Stimulated activated CD4-positive, alpha-beta T cell treated with anti-CD3 and anti-CD28 coated beads, Interleukin-1b, Interleukin-23, amount 100 ng/mL, for 4 hours (primary cell): Measurements from ENCODE around the gene HNRNPLL.
"Not testable (repeated sequence)": the region's sequence is repeated elsewhere in the genome, so short reads cannot be mapped to it uniquely, and the experiment has no call there.

Experiments
- DNase-seq, 2 donors: peaks; one replicate each; pipeline ENCODE4 v3.0.0-alpha.2; 2020; ENCODE audit warnings: low read depth in 2 of 2

Gene HNRNPLL

DNA sequence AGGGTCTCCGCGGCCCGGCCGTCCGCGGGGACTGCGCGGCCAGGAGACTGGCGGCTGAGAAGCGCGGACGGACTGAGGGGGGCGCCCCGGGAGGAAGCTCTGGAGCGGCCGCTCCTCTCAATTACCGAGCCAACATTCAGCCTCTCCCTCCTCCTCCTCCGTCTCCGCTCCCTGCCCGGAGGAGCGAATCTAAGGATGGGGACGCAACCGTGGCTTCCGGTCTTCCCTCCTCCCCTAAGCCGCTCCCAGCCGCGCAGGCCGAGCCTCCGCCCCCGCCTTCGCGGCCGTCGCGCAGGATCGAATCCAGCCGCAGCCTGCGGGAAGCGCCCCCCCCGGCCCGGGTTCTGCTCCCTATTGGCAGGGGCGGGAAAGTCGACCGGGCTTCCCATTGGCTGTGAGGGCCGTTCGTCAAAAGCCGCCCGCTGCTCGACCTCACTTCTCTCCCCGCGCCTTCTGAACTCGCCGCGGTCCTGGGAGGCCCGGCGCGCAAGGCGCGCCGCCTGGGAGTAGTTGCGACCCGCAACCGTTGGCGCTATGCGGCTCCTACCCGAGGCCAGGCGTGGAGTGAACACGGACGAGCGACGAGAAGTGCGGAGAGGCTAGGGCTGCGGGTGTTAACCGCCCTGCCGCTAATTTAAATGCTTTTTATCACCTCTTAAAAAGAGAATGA lies at the start of gene HNRNPLL:
HNRNPLL (minus strand) TSS at position 197 of the 670 bp plus-strand sequence. CDS start 302 bp downstream, outside the sequence.
- peak; percentile 90 to 97 for DNase-seq

DNA sequence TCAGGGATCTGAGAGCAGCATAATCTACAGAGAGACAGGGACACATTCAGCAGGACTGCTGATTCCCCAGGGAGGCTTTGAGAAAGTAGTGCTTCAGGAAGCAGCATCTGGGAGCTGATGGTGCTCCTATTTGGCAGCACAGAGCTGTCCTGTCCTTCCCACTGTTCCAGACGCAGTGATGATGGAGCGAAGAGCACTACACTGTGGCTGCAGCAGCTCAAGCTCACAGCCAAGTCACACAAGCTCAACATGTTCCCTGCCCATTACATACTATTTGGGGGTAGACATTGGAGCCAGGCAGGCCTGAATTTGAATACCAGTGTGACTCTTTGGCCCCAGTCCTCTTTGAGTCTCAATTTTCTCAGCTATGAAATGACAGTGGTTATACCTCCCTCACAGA lies 48.0 kb upstream of the HNRNPLL start:
- DNase-seq: no peak

DNA sequence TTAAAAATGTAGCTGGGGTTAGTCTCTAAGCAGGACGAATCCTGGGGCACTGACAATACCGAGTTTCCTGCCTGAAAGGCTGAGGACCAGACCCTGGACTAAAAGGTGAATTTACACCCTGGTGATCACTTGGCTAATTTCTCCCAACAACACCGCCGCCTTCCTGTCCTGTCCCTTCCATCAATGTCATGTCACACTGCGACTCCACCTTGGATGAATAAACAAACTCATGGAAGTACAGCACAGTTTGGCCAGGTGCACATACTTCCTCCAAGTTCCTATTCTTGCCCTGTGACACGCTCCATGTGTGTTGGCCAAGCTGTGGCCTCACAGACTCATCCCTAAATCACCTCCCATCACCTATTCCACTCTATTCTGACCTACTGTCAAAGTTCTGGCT lies 47.3 kb upstream of the HNRNPLL start:
- no peak for DNase-seq

DNA sequence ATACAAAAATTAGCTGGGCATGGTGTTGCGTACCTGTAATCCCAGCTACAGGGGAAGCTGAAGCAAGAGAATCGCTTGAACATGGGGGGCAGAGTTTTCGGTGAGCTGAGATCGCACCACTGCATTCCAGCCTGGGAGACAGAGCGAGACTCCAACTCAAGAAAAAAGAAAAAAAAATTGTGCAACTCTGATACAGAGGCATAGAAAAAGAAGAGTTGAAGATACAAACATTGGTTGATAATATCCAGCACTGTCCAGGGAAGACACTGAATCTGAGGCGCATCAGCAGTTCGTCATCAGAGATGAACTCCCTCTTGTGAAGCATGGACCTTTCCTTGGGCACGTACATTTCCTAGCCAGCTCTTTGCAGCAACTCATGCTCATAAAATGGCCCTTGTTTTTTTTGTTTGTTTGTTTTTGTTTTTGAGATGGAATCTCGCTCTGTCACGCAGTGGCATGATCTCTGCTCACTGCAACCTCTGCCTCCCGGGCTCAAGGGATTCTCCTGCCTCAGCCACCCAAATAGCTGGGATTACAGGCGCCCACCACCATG lies 46.5 kb upstream of the HNRNPLL start:
- no peak for DNase-seq

DNA sequence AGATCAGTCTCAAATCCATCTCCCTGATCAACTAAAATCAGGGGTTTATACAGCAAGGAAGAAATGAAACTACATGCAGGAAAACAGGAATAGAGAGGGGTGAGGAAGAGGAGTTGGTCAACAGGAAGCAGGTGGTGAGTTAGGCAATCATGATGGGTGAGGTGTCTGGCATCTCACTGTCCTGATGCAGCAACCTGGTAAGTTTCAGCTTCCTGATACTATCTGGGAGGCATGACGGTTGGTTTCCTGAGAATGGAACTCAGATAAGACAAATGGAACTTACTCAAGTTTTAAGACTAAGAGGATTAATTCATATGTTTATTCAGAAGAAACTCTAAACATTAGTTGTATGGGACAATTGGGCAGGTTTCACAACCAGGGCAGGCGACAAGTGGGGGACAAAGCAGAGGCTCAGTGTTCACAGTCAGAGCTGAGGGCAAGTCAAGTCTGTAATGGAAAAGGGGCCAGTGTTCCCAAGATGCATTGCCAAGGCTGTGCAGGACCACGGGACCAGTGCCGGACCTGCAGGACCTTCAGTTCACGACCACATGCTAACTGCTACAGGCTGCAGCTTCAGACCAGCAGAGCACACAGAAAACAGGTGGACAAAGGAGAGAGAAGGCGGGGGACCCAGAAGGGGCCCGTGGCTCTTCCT lies 45.5 kb upstream of the HNRNPLL start:
- no peak for DNase-seq

DNA sequence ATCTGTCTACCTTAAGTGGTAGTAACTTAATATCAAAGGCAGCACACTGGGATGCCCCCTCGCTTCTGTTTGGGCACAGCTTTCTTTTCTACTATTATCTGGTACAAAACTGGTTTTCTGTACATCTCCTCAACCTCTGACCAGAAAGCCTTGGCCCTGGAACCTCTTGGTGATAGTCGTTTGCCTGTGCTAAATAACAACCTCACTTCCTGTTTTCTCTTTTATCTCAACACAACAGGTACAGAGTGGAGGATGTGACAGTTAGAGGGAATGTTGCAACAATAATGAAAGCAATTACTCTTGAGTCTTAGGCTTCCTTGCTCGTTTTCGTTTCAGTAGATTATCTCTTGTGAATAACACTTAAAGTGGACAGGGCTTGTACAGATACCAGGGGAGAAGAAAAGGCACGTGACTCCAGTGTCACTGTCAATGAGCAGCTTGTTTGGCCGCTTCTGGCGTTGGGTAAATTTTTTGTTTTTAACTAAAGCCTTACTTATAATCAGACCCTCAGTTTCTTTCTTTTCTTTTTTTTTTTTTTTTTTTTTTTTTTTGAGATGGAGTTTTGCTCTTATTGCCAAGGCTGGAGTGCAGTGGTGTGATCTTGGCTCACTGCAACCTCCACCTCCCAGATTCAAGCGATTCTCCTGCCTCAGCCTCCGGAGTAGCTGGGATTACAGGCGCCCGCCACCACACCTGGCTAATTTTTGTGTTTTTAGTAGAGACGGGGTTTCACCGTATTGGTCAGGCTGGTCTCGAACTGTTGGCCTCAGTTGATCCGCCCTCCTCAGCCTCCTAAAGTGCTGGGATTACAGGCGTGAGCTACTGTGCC lies 41.2 kb upstream of the HNRNPLL start:
- DNase-seq: not testable (repeated sequence)

DNA sequence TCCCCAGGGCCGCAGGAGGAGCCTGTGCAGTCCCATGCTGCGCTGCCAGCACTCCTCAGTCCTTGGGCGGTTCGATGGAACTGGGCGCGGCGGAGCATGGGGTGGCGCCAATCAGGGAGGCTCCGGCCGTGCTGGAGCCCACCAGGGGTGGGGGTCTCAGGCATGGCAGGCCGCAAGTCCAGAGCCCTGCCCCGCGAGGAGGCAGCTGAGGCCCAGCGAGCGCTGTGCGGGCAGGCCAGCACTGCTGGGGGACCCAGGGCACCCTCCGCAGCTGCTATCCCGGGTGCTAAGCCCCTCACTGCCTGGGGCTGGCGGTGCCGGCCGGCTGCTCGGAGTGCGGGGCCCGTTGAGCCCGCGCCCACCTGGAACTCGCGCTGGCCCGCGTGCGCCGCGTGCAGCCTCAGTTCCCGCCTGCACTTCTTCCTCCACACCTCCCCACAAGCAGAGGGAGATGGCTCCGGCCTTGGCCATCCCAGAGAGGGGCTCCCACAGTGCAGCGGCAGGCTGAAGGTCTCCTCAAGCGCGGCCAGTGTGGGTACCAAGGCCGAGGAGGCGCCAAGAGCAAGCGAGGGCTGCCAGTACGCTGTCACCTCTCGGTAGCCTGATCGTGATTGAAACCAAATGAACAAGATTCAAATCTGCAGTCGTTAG lies 40.4 kb upstream of the HNRNPLL start:
- no peak for DNase-seq

DNA sequence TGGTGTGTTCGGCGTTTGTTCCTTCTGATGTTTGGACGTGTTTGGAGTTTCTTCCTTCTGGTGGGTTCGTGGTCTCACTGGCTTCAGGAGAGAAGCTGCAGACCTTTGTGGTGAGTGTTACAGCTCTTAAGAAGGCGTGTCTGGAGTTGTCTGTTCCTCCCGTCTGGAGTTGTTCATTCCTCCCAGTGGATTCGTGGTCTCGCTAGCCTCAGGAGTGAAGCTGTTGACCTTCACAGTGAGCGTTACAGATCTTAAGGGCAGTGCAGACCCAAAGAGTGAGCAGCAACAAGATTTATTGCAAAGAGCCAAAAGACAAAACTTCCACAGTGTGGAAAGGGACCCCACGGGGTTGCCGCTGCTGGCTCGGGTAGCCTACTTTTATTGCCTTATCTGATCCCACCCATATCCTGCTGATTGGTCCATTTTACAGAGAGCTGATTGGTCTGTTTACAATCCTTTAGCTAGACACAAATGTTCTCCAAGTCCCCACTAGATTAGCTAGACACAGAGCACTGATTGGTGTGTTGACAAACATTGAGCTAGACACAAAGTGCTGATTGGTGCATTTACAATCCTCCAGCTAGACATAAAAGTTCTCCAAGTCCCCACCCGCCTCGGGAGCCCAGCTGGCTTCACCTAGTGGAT lies 39.8 kb upstream of the HNRNPLL start:
- not testable (repeated sequence) for DNase-seq

DNA sequence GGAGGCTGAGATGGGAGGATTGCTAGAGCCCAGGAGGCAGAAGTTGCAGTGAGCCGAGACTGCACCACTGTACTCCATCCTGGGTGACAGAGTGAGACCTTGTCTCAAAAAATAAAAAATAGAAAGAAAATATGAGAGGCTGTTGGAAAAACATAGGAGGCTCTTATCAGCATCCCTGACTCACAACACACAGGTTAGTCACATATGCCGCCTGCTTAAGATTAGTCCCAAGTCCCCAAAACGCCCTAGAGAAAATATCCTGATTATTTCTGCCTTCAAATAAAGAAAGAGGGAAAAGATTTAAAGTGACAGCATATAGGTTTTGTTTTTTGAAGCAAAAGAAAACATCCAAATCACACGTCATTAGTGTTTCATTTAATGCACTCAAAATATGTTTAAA lies 33.3 kb upstream of the HNRNPLL start:
- DNase-seq: no peak

DNA sequence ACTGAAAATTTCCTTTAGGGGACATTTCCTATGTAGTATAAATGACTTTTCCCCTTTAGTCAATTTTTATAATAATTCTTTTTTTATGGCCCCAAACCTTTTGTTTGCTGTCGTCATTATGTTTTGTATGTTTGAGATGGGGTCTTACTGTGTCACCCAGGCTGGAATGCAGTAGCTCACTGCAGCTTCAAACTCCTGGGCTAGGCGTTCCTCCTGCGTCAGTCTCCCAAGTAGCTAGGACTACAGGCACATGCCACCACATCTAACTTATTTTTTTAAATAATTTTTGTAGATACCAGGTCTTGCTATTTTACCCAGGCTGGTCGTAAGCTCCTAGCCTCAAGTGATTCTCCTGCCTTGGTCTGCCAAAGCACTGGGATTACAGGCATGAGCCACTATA lies 32.4 kb upstream of the HNRNPLL start:
- no peak for DNase-seq

DNA sequence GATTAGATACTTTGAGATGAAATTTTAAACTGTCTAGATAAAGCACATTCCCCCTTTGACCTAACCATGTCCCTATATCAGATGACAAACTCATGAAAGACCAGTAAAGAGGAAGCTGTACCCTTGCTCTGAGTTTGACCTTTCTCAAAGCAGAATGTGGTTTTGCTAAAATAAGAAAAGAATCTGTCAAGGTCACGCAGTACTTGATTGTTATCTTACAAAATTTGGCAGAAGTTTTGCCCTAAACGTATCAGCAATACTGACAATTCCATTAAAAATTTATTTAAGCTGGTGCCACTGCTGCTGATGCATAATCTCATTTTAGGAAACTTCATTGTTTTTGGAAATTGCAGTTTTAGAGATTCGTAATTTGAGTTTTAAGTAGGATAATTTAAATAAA lies 32.0 kb upstream of the HNRNPLL start:
- DNase-seq: no peak

DNA sequence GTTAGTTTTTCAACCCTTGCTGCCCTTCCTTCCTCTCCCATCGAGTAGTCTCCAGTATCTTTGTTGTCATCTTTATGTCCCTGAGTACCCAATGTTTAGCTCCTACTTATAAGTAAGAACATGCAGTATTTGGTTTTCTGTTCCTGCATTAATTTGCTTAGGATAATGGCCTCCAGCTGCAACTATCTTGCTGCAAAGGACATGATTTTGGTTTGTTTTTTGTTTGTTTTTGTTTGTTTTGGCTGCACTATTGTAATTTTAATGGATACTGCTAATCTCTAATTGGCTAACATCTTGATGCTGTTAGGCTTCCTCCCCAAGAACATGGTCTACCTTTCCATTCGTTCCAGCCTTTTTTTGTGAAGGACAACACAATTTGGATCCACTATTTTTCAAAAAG lies 31.2 kb upstream of the HNRNPLL start:
- no peak for DNase-seq

DNA sequence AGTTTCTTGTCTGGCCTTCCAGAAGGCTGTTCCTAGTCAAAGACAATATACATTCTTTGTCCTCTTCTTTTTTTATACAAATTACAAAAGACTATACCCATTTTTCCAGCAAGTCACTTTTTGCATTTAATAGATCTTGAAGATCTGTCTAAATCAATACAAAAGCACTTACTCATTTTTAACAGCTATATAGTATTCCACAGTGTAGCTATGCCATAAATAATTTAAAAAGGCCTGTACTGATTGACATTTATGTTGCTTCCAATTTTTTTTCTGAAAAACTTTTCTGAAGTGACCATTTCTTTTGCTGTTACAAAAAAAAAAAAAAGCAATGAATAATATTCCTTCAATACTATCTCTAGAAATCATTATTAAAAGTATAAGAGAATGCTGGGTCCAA lies 30.3 kb upstream of the HNRNPLL start:
- DNase-seq: no peak

DNA sequence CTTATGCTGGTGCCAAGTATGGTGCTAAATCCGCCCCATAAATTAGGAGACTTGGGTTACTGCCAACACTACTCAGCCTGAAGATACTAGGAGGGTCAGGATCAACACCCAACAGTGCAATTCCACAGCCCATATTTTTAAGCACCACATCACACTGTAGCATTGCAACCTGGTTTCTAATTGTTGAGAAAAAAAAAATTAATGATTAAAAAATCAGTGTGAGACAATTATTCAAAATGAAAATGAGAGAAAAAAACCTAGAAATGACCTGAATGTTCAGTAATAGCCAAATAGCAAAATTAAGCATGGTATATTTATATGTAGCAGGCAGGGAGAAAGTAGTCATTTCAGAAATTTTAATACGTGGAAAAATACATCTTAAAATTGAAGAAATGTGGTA lies 29.2 kb upstream of the HNRNPLL start:
- DNase-seq: no peak

DNA sequence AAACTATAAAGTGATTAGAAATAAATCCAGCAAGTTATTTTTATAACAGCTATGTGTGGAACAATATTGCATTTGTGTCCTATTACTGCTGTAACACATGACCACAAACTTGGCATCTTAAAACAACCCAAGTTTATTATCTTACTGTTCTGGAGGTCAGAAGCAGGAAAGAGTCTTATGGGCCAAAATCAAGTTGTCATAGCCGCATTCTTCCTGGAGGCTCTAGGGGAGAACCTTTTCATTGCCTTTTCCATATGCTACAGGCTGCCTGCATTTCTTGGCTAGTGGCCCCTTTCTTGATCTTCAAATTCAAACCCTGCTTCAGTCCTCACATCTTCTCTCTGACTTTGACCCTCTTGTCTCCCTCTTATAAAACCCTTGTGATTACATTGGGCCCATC lies 27.0 kb upstream of the HNRNPLL start:
- DNase-seq: no peak

DNA sequence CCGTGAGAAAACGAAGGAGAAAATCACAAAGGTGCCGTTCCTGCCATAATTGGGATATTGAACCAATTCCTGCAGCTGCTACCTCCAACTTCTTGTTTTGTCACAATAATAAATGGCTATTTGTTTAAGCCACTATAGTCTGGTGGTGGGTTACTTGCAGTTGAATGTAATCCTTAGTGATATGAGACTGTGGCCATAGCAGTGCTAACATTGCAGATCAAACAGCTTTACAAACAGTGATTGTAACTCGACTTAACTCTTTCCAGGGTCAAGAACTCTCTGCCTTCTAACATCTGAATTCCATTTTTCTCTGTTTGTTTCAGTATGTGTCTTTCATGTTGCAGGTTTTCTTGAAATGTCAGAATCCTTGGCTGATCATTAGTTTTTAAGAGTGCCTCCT lies 24.7 kb upstream of the HNRNPLL start:
- no peak for DNase-seq

DNA sequence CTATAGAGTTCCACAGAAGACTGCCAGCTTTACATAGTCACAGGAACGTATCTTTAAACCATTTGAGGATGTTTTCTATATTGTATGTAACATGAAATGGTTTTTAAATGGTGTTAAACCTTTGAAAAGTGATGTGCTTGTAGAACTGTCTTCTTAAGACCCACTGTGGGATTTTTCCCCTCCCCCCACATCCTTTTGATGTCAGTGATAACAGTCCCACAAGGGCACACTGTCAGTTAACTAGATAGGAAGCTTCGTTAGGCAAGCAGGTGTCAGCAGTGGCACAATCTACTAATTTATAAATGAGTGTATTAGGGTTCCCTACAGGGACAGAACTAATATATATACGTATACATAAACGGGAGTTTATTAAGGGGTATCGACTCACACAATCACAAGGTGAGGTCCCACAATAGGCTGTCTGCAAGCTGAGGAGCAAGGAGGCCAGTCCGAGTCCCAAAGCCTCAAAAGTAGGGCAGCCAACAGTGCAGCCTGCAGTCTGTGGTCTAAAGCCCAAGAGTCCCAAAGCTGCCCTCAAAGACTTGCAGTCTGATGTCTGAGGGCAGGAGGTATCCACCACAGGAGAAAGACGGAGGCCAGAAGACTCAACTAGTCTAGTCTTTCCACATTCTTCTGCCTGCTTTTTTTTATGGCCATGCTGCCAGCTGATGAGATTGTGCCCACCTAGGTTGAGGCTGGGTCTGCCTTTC lies 23.8 kb upstream of the HNRNPLL start:
- peak in 1 of 2 donors; percentile 28 for DNase-seq

DNA sequence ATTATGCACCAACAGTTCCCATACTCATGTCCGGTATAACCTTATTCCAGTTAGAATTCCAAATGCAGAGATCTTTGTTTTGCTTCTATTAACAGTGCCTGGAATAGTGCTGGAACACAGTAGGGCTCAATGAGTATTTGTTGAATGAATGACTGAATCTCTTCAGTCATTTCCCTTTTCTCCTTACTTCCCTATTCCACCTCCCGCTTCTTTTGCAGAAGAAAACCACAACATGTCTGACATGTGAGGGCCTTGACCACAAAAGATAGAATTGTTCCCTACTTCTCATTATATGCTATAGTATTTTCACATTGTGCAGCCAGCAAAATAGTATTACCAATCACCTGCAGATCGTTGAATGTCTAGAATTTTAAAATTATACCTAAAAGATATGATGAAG lies 19.5 kb upstream of the HNRNPLL start:
- no peak for DNase-seq

DNA sequence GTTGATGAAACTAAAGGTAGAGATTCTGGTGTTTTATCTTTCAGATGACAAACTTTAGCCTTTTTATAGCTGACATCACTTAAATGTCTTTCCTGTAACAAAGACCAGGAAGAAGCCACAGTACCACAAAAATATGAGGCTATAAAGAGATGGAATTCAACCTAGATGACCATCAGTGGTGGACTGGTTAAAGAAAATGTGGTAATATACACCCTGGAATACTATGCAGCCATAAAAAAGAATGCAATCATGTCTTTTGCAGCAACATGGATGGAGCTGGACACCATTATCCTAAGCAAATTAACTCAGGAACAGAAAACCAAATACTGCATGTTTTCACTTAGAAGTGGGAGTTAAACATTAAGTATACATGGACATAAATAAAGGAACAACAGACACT lies 18.3 kb upstream of the HNRNPLL start:
- DNase-seq: no peak

DNA sequence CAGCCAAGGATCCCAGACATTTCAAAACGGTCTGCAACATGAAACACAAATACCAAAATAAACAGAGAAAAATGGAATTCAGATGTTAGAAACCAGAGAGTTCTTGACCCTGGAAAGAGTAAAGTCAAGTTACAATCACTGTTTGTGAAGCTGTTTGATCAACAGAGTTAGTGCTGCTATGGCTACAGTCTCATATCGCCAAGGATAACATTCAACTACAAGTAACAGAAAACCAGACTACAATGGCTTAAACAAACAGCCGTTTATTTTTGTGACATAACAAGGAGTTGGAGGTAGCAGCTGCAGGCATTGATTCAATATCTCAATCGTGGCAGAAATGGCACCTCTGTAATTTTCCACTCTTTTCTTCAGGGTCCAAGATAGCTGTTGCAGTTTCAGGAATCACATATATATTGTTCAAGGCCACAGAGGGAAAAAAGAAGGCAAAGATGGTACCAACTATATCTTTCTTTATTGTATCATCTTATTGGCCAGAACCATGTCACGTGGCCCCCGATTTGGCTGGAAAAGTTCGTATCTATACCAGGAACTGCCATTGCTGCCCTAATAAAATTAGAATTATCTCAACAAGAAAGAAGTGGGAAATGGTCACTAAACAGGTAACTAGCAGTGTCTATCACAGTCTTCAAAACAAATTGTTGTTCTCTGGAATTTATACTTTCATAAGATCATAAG lies 17.7 kb upstream of the HNRNPLL start:
- DNase-seq: no peak
